H1 (cell line): ENCODE measurements around the gene SSR2.

ENCODE experiments used
- CBX8 ChIP-seq: fragments of 300-800, 300-1000 bp; sonication (generic); IDR thresholded peaks from 2 replicates; pipeline ENCODE4 v1.7.1; 2016; ENCODE audit warnings: low read depth, low read length, borderline replicate concordance
- TF ChIP-seq, protein P1 (sequence below), 3 experiments: IDR thresholded peaks; 1 replicate in 2 of 3; 2 replicates in 1 of 3; pipeline versions ENCODE4 v1.5.1 to v1.6.1; 2011; ENCODE audit warnings: low read length in 3 of 3, mild to moderate bottlenecking in 3 of 3, inconsistent platforms in 2 of 3, low read depth in 1 of 3, moderate library complexity in 1 of 3; ENCODE audit not compliant: insufficient read depth in 1 of 3; ENCODE audit errors: control extremely low read depth in 1 of 3

DNA sequence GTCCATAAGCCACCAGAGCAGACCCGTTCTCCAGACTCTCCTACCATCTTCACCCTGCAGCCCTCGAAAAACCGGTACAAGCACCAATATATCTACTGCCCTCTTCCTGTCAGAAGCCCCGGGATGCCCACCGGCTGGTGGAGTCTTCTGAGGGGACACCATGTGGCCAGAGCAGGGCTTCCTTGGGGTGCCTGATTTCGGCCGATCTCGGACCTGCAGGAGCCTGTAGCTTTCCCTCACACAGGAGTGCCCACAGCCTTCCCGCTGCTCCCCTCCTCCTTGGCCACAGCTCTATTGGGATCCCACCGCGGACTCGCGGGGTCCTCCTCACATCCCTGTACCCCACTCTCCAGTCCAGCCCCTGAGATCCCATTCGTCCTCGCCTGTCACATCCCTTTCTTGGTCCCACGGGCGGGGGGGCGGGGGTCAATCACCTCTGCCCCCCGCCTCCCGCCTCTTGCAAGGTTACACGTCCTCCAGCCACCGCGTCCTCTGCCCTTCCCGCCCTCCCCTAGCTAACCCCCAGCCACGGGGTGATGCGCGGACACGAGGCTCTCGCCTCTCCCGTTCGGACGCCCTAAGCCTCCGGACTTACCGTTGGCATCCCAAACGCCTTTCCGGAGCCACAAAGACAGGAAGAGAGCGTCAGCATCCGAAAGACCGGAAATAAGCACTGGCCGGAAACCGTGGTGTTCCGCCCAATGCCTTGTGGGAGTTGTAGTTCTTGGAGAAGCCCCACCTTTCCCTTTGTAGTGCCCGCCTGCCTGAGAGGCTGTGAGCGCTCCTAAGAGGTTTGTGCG, at the start of gene SSR2:
- TF ChIP-seq, protein P1, sequence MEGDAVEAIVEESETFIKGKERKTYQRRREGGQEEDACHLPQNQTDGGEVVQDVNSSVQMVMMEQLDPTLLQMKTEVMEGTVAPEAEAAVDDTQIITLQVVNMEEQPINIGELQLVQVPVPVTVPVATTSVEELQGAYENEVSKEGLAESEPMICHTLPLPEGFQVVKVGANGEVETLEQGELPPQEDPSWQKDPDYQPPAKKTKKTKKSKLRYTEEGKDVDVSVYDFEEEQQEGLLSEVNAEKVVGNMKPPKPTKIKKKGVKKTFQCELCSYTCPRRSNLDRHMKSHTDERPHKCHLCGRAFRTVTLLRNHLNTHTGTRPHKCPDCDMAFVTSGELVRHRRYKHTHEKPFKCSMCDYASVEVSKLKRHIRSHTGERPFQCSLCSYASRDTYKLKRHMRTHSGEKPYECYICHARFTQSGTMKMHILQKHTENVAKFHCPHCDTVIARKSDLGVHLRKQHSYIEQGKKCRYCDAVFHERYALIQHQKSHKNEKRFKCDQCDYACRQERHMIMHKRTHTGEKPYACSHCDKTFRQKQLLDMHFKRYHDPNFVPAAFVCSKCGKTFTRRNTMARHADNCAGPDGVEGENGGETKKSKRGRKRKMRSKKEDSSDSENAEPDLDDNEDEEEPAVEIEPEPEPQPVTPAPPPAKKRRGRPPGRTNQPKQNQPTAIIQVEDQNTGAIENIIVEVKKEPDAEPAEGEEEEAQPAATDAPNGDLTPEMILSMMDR (IDR thresholded peaks at IDR 0.05; ENCODE audit: control extremely low read depth in 1 of 3, insufficient read depth in 1 of 3, low read depth in 1 of 3, low read length in 3 of 3) = no peak
- TF ChIP-seq CBX8 = no peak
